Karpas-422 (cell line): Measurements from ENCODE around the gene POMGNT1. TPM values are rescaled to one million over a fixed set of nuclear protein-coding genes. Genes with fewer than 3 reads are reported as not detected.

Source experiments
- DNase-seq: peaks from one replicate; pipeline ENCODE4 v3.0.0-alpha.2; 2015
- H2AFZ ChIP-seq: fragments of 200-600 bp; sonication (generic); 2 replicates; pipeline ENCODE4 v1.6.1; 2014; ENCODE audit warnings: antibody characterized with exemption, low read length, mixed read lengths
- H3K27ac ChIP-seq: fragments of 200-600 bp; sonication (generic); 2 replicates; pipeline ENCODE4 v1.5.1; 2014; ENCODE audit warnings: mild to moderate bottlenecking, low read length, moderate library complexity
- H3K27me3 ChIP-seq: fragments of 200-600 bp; sonication (generic); 2 replicates; pipeline ENCODE4 v1.6.1; 2014; ENCODE audit warnings: low read length, mixed read lengths
- H3K36me3 ChIP-seq: fragments of 200-600 bp; sonication (generic); 2 replicates; pipeline ENCODE4 v1.6.1; 2014; ENCODE audit warnings: low read length, mixed read lengths; ENCODE audit not compliant: insufficient read depth
- H3K4me1 ChIP-seq: fragments of 200-600 bp; sonication (generic); 2 replicates; pipeline ENCODE4 v1.6.1; 2014; ENCODE audit warnings: mild to moderate bottlenecking, low read length, mixed read lengths
- H3K4me2 ChIP-seq: fragments of 200-600 bp; sonication (generic); 2 replicates; pipeline ENCODE4 v1.6.1; 2014; ENCODE audit warnings: low read length, low read depth, mild to moderate bottlenecking; ENCODE audit not compliant: poor library complexity, severe bottlenecking
- H3K4me3 ChIP-seq: fragments of 200-600 bp; sonication (generic); 2 replicates; pipeline ENCODE4 v1.5.1; 2014; ENCODE audit warnings: mild to moderate bottlenecking, antibody characterized with exemption, low read length, mixed read lengths
- H3K79me2 ChIP-seq: fragments of 200-600 bp; sonication (generic); 2 replicates; pipeline ENCODE4 v1.6.1; 2014; ENCODE audit warnings: mild to moderate bottlenecking, low read length, mixed read lengths
- H3K9ac ChIP-seq: fragments of 200-600 bp; sonication (generic); 2 replicates; pipeline ENCODE4 v1.6.0; 2014; ENCODE audit warnings: low read length
- H3K9me2 ChIP-seq: fragments of 200-600 bp; sonication (generic), shearing (Covaris generic); replicated peaks from 2 replicates; pipeline ENCODE4 v1.6.0; 2014; ENCODE audit warnings: mild to moderate bottlenecking, low read length, moderate library complexity; ENCODE audit not compliant: insufficient read depth
- H3K9me3 ChIP-seq: fragments of 300-700, 200-600 bp; sonication (generic); 2 replicates; pipeline ENCODE4 v1.6.1; 2014; ENCODE audit warnings: low read length, mixed read lengths
- H4K20me1 ChIP-seq: fragments of 200-600 bp; sonication (generic); 2 replicates; pipeline ENCODE4 v1.6.1; 2014; ENCODE audit warnings: mild to moderate bottlenecking, antibody characterized with exemption, low read length, low read depth; ENCODE audit not compliant: insufficient read depth
- small RNA-seq: library from RNA; depleted of rRNA; stranded (forward); fragments of <200 nt; gene quantifications from one replicate; pipeline ENCODE3, GENCODE V24; 2014
- total RNA-seq: library from RNA; depleted of rRNA; stranded (reverse); fragments of >200 nt; shearing (Covaris generic); gene quantifications from 2 replicates; pipeline ENCODE4 v1.2.3, GENCODE V29; 2014; ENCODE audit warnings: low replicate concordance; rRNA removed

The POMGNT1 gene
- total RNA-seq, 1 experiment from 2014 or later: 55.0 TPM

GRCh38 chr1:46150085-46150484 lies 48.1 kb downstream of the POMGNT1 start:
- H3K9me3 ChIP-seq: no peaks in the 10 kb centered on the region
- no peak overlapping the region for H3K27ac ChIP-seq
- H3K27me3 ChIP-seq: no peaks in the 10 kb centered on the region
- H3K36me3 ChIP-seq: no peaks in the 10 kb centered on the region
- H3K4me3 ChIP-seq: no peak overlapping the region
- H4K20me1 ChIP-seq: no peaks in the 10 kb centered on the region
- no peaks in the 10 kb centered on the region for H3K79me2 ChIP-seq
- no peak for DNase-seq
- no peak overlapping the region for H2AFZ ChIP-seq
- no peaks in the 10 kb centered on the region for H3K9me2 ChIP-seq
- H3K4me1 ChIP-seq: peaks cover 8% of the 10 kb centered on the region
- no peak overlapping the region for H3K4me2 ChIP-seq
- no peak overlapping the region for H3K9ac ChIP-seq

DNA sequence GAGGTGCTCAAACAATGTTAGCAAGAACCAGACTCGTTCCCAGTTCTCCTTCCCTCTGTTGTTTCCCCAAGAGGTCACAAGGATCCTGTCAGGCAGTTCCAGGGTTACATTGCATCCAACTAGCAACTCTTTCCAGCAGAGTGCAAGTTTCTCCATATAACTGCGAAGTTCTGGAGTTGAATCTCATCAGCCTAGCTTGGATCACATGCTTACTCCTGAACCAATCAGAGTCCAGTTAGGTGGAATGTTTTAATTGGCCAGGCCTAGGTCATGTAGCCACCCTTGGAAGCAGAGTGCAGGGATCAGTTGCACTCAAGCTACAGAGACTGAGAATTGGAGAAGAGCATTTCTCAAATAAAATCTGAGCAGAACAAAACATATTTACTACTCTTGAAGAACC lies 49.9 kb downstream of the POMGNT1 start:
- Histone ChIP-seq H3K79me2 (no peaks in the 10 kb centered on the region), H3K4me3 (no peak overlapping the region), H3K36me3 (no peaks in the 10 kb centered on the region), H2AFZ (peak overlapping the region; percentile 46; the same call in 1 of the 2 replicates), H3K27ac (no peak overlapping the region), H3K27me3 (no peaks in the 10 kb centered on the region), H3K9me2 (no peaks in the 10 kb centered on the region), H3K9me3 (no peaks in the 10 kb centered on the region), H3K9ac (0 out of 2 replicates have a peak overlapping the region, but pooled peaks have one; percentile 2), H3K4me2 (peak overlapping the region; percentile 10), H4K20me1 (no peaks in the 10 kb centered on the region), H3K4me1 (peaks cover 8% of the 10 kb centered on the region)
- peak; percentile 67 for DNase-seq

Small RNA genes lying within 50 kb of the gene (small RNA-seq; reads per million reads assigned to genes)
- not detected for gene AL672043.1

Other genes with a start within 250 kb of the POMGNT1 start
- gene PIK3R3, start 65.8 kb downstream of the POMGNT1 start, total RNA-seq: 10.4 and 12.7 TPM in 2 replicates
- not detected in 2 replicates for gene TSPAN1, start 23.3 kb downstream of the POMGNT1 start, total RNA-seq
- gene P3R3URF, start 21.9 kb downstream of the POMGNT1 start, total RNA-seq: not detected in 2 replicates
- gene LURAP1, start 4.9 kb upstream of the POMGNT1 start, total RNA-seq: 0.25 TPM in 1 of 2 replicates, not detected in the other
- gene RAD54L, start 49.3 kb upstream of the POMGNT1 start, total RNA-seq: 10.5 and 18.0 TPM in 2 replicates
- 64.1 and 69.1 TPM in 2 replicates for gene LRRC41, start 105.2 kb upstream of the POMGNT1 start, total RNA-seq
- gene UQCRH, start 105.3 kb upstream of the POMGNT1 start, total RNA-seq: 455 and 533 TPM in 2 replicates
- gene NSUN4, start 142.4 kb upstream of the POMGNT1 start, total RNA-seq: 15.9 and 27.1 TPM in 2 replicates
- gene FAAH, start 195.9 kb upstream of the POMGNT1 start, total RNA-seq: 1.3 TPM in 1 of 2 replicates, not detected in the other